Measurements from ENCODE around the gene B4GALNT1. TPM values are rescaled to one million over a fixed set of nuclear protein-coding genes. Genes with fewer than 3 reads are reported as not detected.

The B4GALNT1 gene
- polyA plus RNA-seq, 2 of the 4 experiments (the other 2 are of a cell fraction), result 25.7 to 35.1 TPM

DNA sequence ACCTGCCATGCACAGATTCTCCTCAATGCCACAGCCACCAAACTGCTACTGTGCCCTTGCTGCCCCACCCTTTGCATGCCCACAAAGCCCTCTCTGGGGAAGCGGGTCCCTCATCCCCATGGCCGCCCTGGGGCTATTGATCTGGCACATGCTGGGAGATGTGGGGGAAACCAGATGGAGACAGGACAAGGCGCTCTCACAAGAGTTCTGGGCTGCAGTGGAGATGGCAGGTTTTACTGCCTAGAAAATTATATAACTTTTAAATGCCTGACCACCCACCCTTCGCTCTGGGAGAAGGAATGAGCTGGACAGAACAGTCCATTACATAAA is 52.6 kb downstream of the B4GALNT1 start:
- Histone ChIP-seq H3K4me3 (no peak overlapping the region), H3K9me3 (no peaks in the 10 kb centered on the region), H3K4me1 (peaks cover 13% of the 10 kb centered on the region), H3K4me2 (no peak overlapping the region; the same call in 2 of the 3 replicates), H3K27ac (no peak overlapping the region)
- ATAC-seq (no peak), FAIRE-seq (no peak), DNase-seq (ENCODE audit: low read depth in 1 of 2, low spot score in 1 of 2) (no peak)
- ChIA-PET POLR2A (no interaction called here), CTCF (interaction anchor here (0.9 to 10.0 kb wide), 11 partner anchors 17 to 154 kb away, joined by 3 to 336 read pairs (median 33); partner anchors contain the start of genes ARHGEF25, B4GALNT1, DTX3 and GLI1)
- TF ChIP-seq POLR2A (IDR thresholded peaks at IDR 0.05; ENCODE audit: low read length) (no peak), SMC3 (IDR thresholded peaks at IDR 0.05) (no peak), HOXA7 (CRISPR knock-in tag; IDR thresholded peaks at IDR 0.05) (no peak), RCOR1 (IDR thresholded peaks at IDR 0.05; ENCODE audit: low read depth, low read length) (no peak), SREBF2 (IDR thresholded peaks at IDR 0.05) (no peak)
- WGBS (ENCODE audit: missing lambda C conversion rate), result 74% methylated on average over 3 of the region's 4 CpGs

GRCh38 chr12:57579677-57580465 is 53.1 kb downstream of the B4GALNT1 start:
- WGBS (ENCODE audit: missing lambda C conversion rate), result 67% methylated on average over 8 of the region's 8 CpGs
- no peak for TF ChIP-seq RAD21 (conservative IDR thresholded peaks at IDR 0.05 in 1 of 2, IDR thresholded peaks at IDR 0.05 in 1 of 2)
- TF ChIP-seq ESRRA (IDR thresholded peaks at IDR 0.05; ENCODE audit: borderline replicate concordance, low read length), result no peak
- TF ChIP-seq MAX (IDR thresholded peaks at IDR 0.05), result no peak
- no peak for TF ChIP-seq TP53 (CRISPR knock-in tag; IDR thresholded peaks at IDR 0.05)
- no peak for TF ChIP-seq USF2 (IDR thresholded peaks at IDR 0.05)
- TF ChIP-seq PHF8 (IDR thresholded peaks at IDR 0.05; ENCODE audit: borderline replicate concordance, low read depth), result no peak
- no peak for TF ChIP-seq RCOR1 (IDR thresholded peaks at IDR 0.05; ENCODE audit: low read depth, low read length)
- TF ChIP-seq HMGXB4 (CRISPR knock-in tag; IDR thresholded peaks at IDR 0.05; ENCODE audit: borderline replicate concordance), result no peak
- peaks cover 13% of the 10 kb centered on the region for H3K4me1 ChIP-seq
- H3K9me3 ChIP-seq, result no peaks in the 10 kb centered on the region
- ChIA-PET CTCF (interaction anchor here (0.9 to 10.0 kb wide), 7 partner anchors 16 to 155 kb away, joined by 3 to 336 read pairs (median 62); partner anchors contain the start of genes ARHGEF25, B4GALNT1, DTX3 and GLI1), POLR2A (no interaction called here)
- ATAC-seq, result no peak
- no peak overlapping the region for H3K4me3 ChIP-seq
- FAIRE-seq, result no peak
- H3K4me2 ChIP-seq, result peak overlapping the region; percentile 42
- peak in 1 of 2 experiments; percentile 27 for DNase-seq (ENCODE audit: low read depth in 1 of 2, low spot score in 1 of 2)
- no peak overlapping the region for H3K27ac ChIP-seq

- no peak overlapping the region; the same call in 2 of the 3 replicates for H3K4me2 ChIP-seq
- POLR2A ChIA-PET, result no interaction called here
- no peak overlapping the region for H3K4me3 ChIP-seq
- DNase-seq (ENCODE audit: low read depth in 1 of 2, low spot score in 1 of 2), result no peak
- CTCF ChIA-PET, result interaction anchor here (7.4 to 10.0 kb wide), 2 partner anchors 34 to 53 kb away, joined by 76 to 336 read pairs; partner anchors contain the start of genes ARHGEF25, B4GALNT1 and DTX3
- H3K27ac ChIP-seq, result no peak overlapping the region
- 88% methylated on average over 2 of the region's 2 CpGs for WGBS (ENCODE audit: missing lambda C conversion rate)
- H3K9me3 ChIP-seq, result no peaks in the 10 kb centered on the region
- FAIRE-seq, result no peak
- no peak for ATAC-seq
- H3K4me1 ChIP-seq, result peaks cover 13% of the 10 kb centered on the region
- TF ChIP-seq PBX3 (IDR thresholded peaks at IDR 0.05), result no peak
- no peak for TF ChIP-seq BCL3 (IDR thresholded peaks at IDR 0.05)
- TF ChIP-seq TP53 (CRISPR knock-in tag; IDR thresholded peaks at IDR 0.05), result no peak
- TF ChIP-seq KDM1A (IDR thresholded peaks at IDR 0.05; ENCODE audit: low read depth), result no peak
These were observed 54.0 kb downstream of the B4GALNT1 start for GRCh38 chr12:57579011-57579410.

Measured in A549 (cell line).